H1 (cell line): ENCODE results near the gene MPRIP. TPM values are rescaled to one million over a fixed set of nuclear protein-coding genes. Genes with fewer than 3 reads are reported as not detected.

ENCODE experiments used
- CTCF ChIA-PET: fragments of 300-600 bp; sonication (Branson Sonifier 250); formaldehyde crosslinking; loops from one replicate; lab custom pipeline; 2021; ENCODE audit not compliant: partially characterized antibody; lab: Charles Lee
- POLR2A ChIA-PET: fragments of 300-600 bp; sonication (Branson Sonifier 250); formaldehyde crosslinking; loops from one replicate; lab custom pipeline; 2021; ENCODE audit warnings: inconsistent platforms; ENCODE audit not compliant: partially characterized antibody; lab: Charles Lee
- DNase-seq, 2 experiments: peaks; one replicate each; pipeline versions ENCODE4 v3.0.0 to v3.0.0-alpha.2; 2010 to 2022; ENCODE audit warnings: low spot score in 2 of 2, low read depth in 1 of 2, mixed read lengths in 1 of 2
- FAIRE-seq: peaks from 2 replicates; lab custom pipeline; 2011; peaks lifted over from hg19 to GRCh38; lab: Jason Lieb, UNC
- H2AFZ ChIP-seq: 2 replicates; pipeline ENCODE4 v1.8.1; 2012; ENCODE audit warnings: low read length, inconsistent platforms
- H2AK5ac ChIP-seq: 2 replicates; pipeline ENCODE4 v1.6.1; 2013; ENCODE audit warnings: low read depth, low read length
- H2BK120ac ChIP-seq: replicated peaks from 2 replicates; pipeline ENCODE3; 2013; ENCODE audit warnings: low read depth, low read length, inconsistent platforms
- H2BK12ac ChIP-seq: 2 replicates; pipeline ENCODE4 v1.6.1; 2013; ENCODE audit warnings: low read depth, low read length
- H2BK15ac ChIP-seq: 2 replicates; pipeline ENCODE4 v1.6.1; 2013; ENCODE audit warnings: low read length
- H2BK20ac ChIP-seq: 2 replicates; pipeline ENCODE4 v1.6.1; 2013; ENCODE audit warnings: low read length
- H2BK5ac ChIP-seq: 2 replicates; pipeline ENCODE4 v1.6.1; 2013; ENCODE audit warnings: low read depth, low read length
- H3K14ac ChIP-seq: 2 replicates; pipeline ENCODE4 v1.6.1; 2013; ENCODE audit warnings: inconsistent platforms; ENCODE audit not compliant: insufficient read length
- H3K18ac ChIP-seq: 2 replicates; pipeline ENCODE4 v1.6.1; 2013; ENCODE audit warnings: low read length; ENCODE audit errors: extremely low read depth
- H3K23ac ChIP-seq: 2 replicates; pipeline ENCODE4 v1.6.1; 2013; ENCODE audit warnings: inconsistent platforms; ENCODE audit not compliant: insufficient read length
- H3K23me2 ChIP-seq: 2 replicates; pipeline ENCODE4 v1.6.1; 2013; ENCODE audit warnings: low read depth, low read length
- H3K27ac ChIP-seq: 2 replicates; pipeline ENCODE4 v1.6.1; 2011; ENCODE audit warnings: low read depth, low read length, inconsistent platforms
- H3K27me3 ChIP-seq, 4 experiments: replicated peaks in 1 of 4; 1 replicate in 1 of 4; 2 replicates in 3 of 4; pipeline versions ENCODE4 v1.6.1 to v1.8.1; 2011 to 2013; ENCODE audit warnings: low read length in 3 of 4, mild to moderate bottlenecking in 3 of 4, inconsistent platforms in 2 of 4, mixed read lengths in 2 of 4, moderate library complexity in 1 of 4; ENCODE audit not compliant: control insufficient read depth in 3 of 4, insufficient read depth in 3 of 4; ENCODE audit errors: extremely low read depth in 1 of 4
- H3K36me3 ChIP-seq, 4 experiments: 2 replicates each; pipeline versions ENCODE4 v1.6.1 to v1.8.1; 2011 to 2013; ENCODE audit warnings: mild to moderate bottlenecking in 4 of 4, low read length in 3 of 4, moderate library complexity in 2 of 4, control low read depth in 1 of 4, inconsistent platforms in 1 of 4; ENCODE audit not compliant: insufficient read depth in 4 of 4, control insufficient read depth in 2 of 4
- H3K4ac ChIP-seq: replicated peaks from 2 replicates; pipeline ENCODE3; 2013; ENCODE audit warnings: low read length, low read depth, mixed read lengths, inconsistent platforms; ENCODE audit not compliant: insufficient read length
- H3K4me1 ChIP-seq, 4 experiments: replicated peaks in 1 of 4; 1 replicate in 1 of 4; 2 replicates in 3 of 4; pipeline versions ENCODE4 v1.6.1 to v1.8.1; 2011 to 2013; ENCODE audit warnings: low read length in 3 of 4, inconsistent platforms in 2 of 4, mixed read lengths in 1 of 4; ENCODE audit not compliant: insufficient read depth in 4 of 4, control insufficient read depth in 3 of 4
- H3K4me2 ChIP-seq, 2 experiments: 2 replicates each; pipeline versions ENCODE4 v1.6.1 to v1.8.1; 2011 to 2013; ENCODE audit warnings: low read depth in 2 of 2, low read length in 2 of 2, control low read depth in 1 of 2, inconsistent platforms in 1 of 2, mild to moderate bottlenecking in 1 of 2; ENCODE audit not compliant: insufficient read depth in 1 of 2
- H3K4me3 ChIP-seq, 4 experiments: fragments of 200-600, 300-600 bp in 1 of 4; sonication (generic), shearing (Covaris generic), sonication (Bioruptor Twin) in 1 of 4; 2 replicates each; pipeline versions ENCODE4 v1.5.1 to v1.8.1; 2011 to 2016; ENCODE audit warnings: low read length in 4 of 4, low read depth in 3 of 4, control low read depth in 2 of 4, inconsistent platforms in 2 of 4, mild to moderate bottlenecking in 2 of 4, mixed read lengths in 1 of 4, moderate library complexity in 1 of 4; ENCODE audit not compliant: insufficient read depth in 2 of 4; ENCODE audit errors: extremely low read depth in 1 of 4
- H3K56ac ChIP-seq: replicated peaks from 2 replicates; pipeline ENCODE3; 2013; ENCODE audit warnings: low read depth, mild to moderate bottlenecking, mixed read lengths, low read length, inconsistent platforms; ENCODE audit not compliant: insufficient read length
- H3K79me1 ChIP-seq: 2 replicates; pipeline ENCODE4 v1.6.1; 2013; ENCODE audit warnings: low read depth, low read length, control low read depth
- H3K79me2 ChIP-seq, 2 experiments: 2 replicates each; pipeline versions ENCODE4 v1.6.1 to v1.8.1; 2012 to 2013; ENCODE audit warnings: low read length in 2 of 2, mild to moderate bottlenecking in 2 of 2, inconsistent platforms in 1 of 2; ENCODE audit not compliant: insufficient read depth in 2 of 2, control insufficient read depth in 1 of 2
- H3K9ac ChIP-seq, 4 experiments: replicated peaks in 1 of 4; 1 replicate in 1 of 4; 2 replicates in 3 of 4; pipeline versions ENCODE4 v1.6.1 to v1.8.1; 2011 to 2013; ENCODE audit warnings: low read depth in 3 of 4, low read length in 3 of 4, control low read depth in 2 of 4, mild to moderate bottlenecking in 2 of 4, moderate library complexity in 2 of 4, inconsistent platforms in 1 of 4; ENCODE audit errors: extremely low read depth in 1 of 4
- H3K9me3 ChIP-seq, 2 experiments: 2 replicates each; pipeline versions ENCODE4 v1.6.1 to v1.8.1; 2012 to 2013; ENCODE audit warnings: mild to moderate bottlenecking in 2 of 2, moderate library complexity in 2 of 2, control low read depth in 1 of 2, inconsistent platforms in 1 of 2, low read depth in 1 of 2, low read length in 1 of 2, mixed read lengths in 1 of 2; ENCODE audit not compliant: insufficient read depth in 2 of 2
- H4K20me1 ChIP-seq, 2 experiments: replicated peaks in 1 of 2; 2 replicates each; pipeline versions ENCODE3 to v1.8.1; 2011 to 2013; ENCODE audit warnings: inconsistent platforms in 2 of 2, low read length in 2 of 2, mild to moderate bottlenecking in 1 of 2; ENCODE audit not compliant: insufficient read depth in 2 of 2, control insufficient read depth in 1 of 2
- H4K5ac ChIP-seq: 2 replicates; pipeline ENCODE4 v1.6.1; 2013; ENCODE audit warnings: low read length, low read depth, mixed read lengths, inconsistent platforms; ENCODE audit not compliant: insufficient read length
- H4K8ac ChIP-seq: 2 replicates; pipeline ENCODE4 v1.8.0; 2013; ENCODE audit warnings: mild to moderate bottlenecking, moderate library complexity, low read length, inconsistent platforms; ENCODE audit not compliant: insufficient read depth; ENCODE audit errors: extremely low read depth
- H4K91ac ChIP-seq: replicated peaks from 2 replicates; pipeline ENCODE3; 2013; ENCODE audit warnings: low read length, mixed read lengths, inconsistent platforms; ENCODE audit not compliant: insufficient read length
- ASH2L ChIP-seq: fragments of 200-600, 300-600 bp; sonication (generic); IDR thresholded peaks from one replicate; pipeline ENCODE4 v1.7.1; 2017; ENCODE audit warnings: low read length
- CTBP2 ChIP-seq: IDR thresholded peaks from 2 replicates; pipeline ENCODE4 v1.7.0; 2011; ENCODE audit warnings: borderline replicate concordance, mild to moderate bottlenecking, moderate library complexity, mixed read lengths, low read length; ENCODE audit not compliant: insufficient read depth, insufficient read length
- HDAC2 ChIP-seq, 2 experiments: fragments of 300-600 bp in 1 of 2; sonication (generic) in 1 of 2; IDR thresholded peaks; 2 replicates each; pipeline ENCODE4 v1.6.1; 2011 to 2012; ENCODE audit warnings: low read depth in 2 of 2, low read length in 2 of 2, mild to moderate bottlenecking in 2 of 2, moderate library complexity in 2 of 2, borderline replicate concordance in 1 of 2, inconsistent platforms in 1 of 2
- MAFK ChIP-seq: IDR thresholded peaks from 2 replicates; pipeline ENCODE4 v1.6.1; 2012; ENCODE audit warnings: low read depth, mild to moderate bottlenecking, improper control_type of control experiment, low read length
- NANOG ChIP-seq: IDR thresholded peaks from 2 replicates; pipeline ENCODE4 v1.6.1; 2011; ENCODE audit warnings: low read length, low read depth, mild to moderate bottlenecking, inconsistent platforms; ENCODE audit not compliant: insufficient read depth, poor library complexity, severe bottlenecking
- SAP30 ChIP-seq: fragments of 300-600 bp; sonication (generic); IDR thresholded peaks from 2 replicates; pipeline ENCODE4 v1.7.1; 2012; ENCODE audit warnings: low read length, moderate library complexity, mild to moderate bottlenecking, inconsistent platforms; ENCODE audit not compliant: insufficient read depth, insufficient replicate concordance
- WGBS, 2 experiments: shearing (Covaris generic) in 1 of 2; methylation state at CpG; one replicate each; pipeline versions ENCODE4 v1.1.6 to v1.1.7; 2013 to 2015; ENCODE audit warnings: low lambda C conversion rate in 2 of 2, mixed read lengths in 2 of 2, inconsistent platforms in 1 of 2, low coverage in 1 of 2, missing lambda C conversion rate in 1 of 2; ENCODE audit not compliant: insufficient replicate concordance in 2 of 2, insufficient coverage in 1 of 2, insufficient read length in 1 of 2; ENCODE audit errors: extremely low coverage in 1 of 2, missing lambda C conversion rate in 1 of 2; 5-methylcytosine and 5-hydroxymethylcytosine counted together
- polyA plus RNA-seq, 7 experiments: library from polyadenylated mRNA; depleted of rRNA in 3 of 7; stranded (reverse) in 5 of 7; unstranded in 2 of 7; fragments of >200 nt in 5 of 7; fragments of 200-250 nt in 2 of 7; gene quantifications; 1 replicate in 5 of 7; 2 replicates in 1 of 7; 4 replicates in 1 of 7; pipeline versions ENCODE4 v1.2.1 to v1.2.3, GENCODE V29; 2011 to 2013; ENCODE audit warnings: missing spikeins in 2 of 7, mixed read lengths in 2 of 7
- total RNA-seq: library from RNA; stranded (reverse); fragmentation: NEBNext Ultra II Directional; extraction: Animal tissue kit (Norgen Biotek cat#: 25700); gene quantifications from 2 replicates; pipeline ENCODE4 v1.2.1, GENCODE V29; 2021
- TF ChIP-seq, protein P1 (sequence below): IDR thresholded peaks from 2 replicates; pipeline ENCODE4 v1.6.1; 2011; ENCODE audit warnings: low read length, improper control_type of control experiment
- TF ChIP-seq, protein P2 (sequence below), 3 experiments: IDR thresholded peaks; 1 replicate in 2 of 3; 2 replicates in 1 of 3; pipeline versions ENCODE4 v1.5.1 to v1.6.1; 2011; ENCODE audit warnings: low read length in 3 of 3, mild to moderate bottlenecking in 3 of 3, inconsistent platforms in 2 of 3, low read depth in 1 of 3, moderate library complexity in 1 of 3; ENCODE audit not compliant: insufficient read depth in 1 of 3; ENCODE audit errors: control extremely low read depth in 1 of 3
- TF ChIP-seq, protein P3 (sequence below): IDR thresholded peaks from 2 replicates; pipeline ENCODE4 v1.6.1; 2012; ENCODE audit warnings: inconsistent platforms

MPRIP gene
- total and polyA plus RNA-seq, 2 of the 8 experiments (the other 6 are each of a cell fraction or from before 2014, with no cell fraction given): 48.6 to 146 TPM

DNA sequence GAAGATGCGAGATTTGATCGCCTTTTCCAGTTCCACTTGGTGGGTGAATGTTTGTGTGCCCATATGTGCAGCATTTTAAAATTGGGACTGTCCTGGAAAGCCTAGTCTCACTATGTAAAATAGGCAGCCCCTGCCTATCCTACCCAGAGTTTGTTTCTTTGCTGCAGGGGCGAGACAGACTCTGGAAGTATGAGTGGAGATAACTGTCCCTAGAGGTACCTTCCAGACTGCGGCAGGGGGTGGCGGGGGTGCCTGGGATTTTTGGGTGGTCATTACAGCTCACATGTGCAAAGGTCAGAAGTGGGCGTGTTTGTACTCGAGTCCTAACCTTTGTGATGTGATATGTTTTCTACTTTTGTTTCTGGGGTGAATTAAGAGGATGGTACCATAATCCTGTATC lies 36.6 kb downstream of the MPRIP start:
- H3K9me3 ChIP-seq: no peaks in the 10 kb centered on the region
- H3K56ac ChIP-seq: no peak overlapping the region
- no peak overlapping the region for H4K5ac ChIP-seq
- no peak overlapping the region for H3K27ac ChIP-seq
- no peak overlapping the region for H3K4me3 ChIP-seq
- H2BK15ac ChIP-seq: no peak overlapping the region
- H2AK5ac ChIP-seq: no peak overlapping the region
- H3K14ac ChIP-seq: no peak overlapping the region
- no peak overlapping the region for H4K8ac ChIP-seq
- H3K79me2 ChIP-seq: peaks cover 0 to 23% of the 10 kb centered on the region in 2 experiments; a peak in 1 of 4 replicates
- no peak overlapping the region for H2AFZ ChIP-seq
- POLR2A ChIA-PET: no interaction called here
- H2BK5ac ChIP-seq: no peak overlapping the region
- H3K27me3 ChIP-seq: no peaks in the 10 kb centered on the region
- H3K4me1 ChIP-seq: no peaks in the 10 kb centered on the region
- 92% methylated on average over 7 of the region's 7 CpGs; no CpG with 5 or more reads in 1 of the 2 experiments for WGBS, 2 experiments
- H3K4me2 ChIP-seq: no peak overlapping the region
- H3K4ac ChIP-seq: no peak overlapping the region
- FAIRE-seq (no peak), DNase-seq (no peak)
- no peak overlapping the region for H3K23ac ChIP-seq
- H4K91ac ChIP-seq: no peak overlapping the region
- no peak overlapping the region for H2BK12ac ChIP-seq
- H3K23me2 ChIP-seq: no peaks in the 10 kb centered on the region
- CTCF ChIA-PET: interaction anchor here (1.9 to 2.1 kb wide), 2 partner anchors 11 to 42 kb away, joined by 5 to 6 read pairs; no protein-coding TSS in a partner anchor
- H2BK120ac ChIP-seq: no peak overlapping the region
- H3K79me1 ChIP-seq: peaks cover 14% of the 10 kb centered on the region
- no peak overlapping the region for H2BK20ac ChIP-seq
- no peak overlapping the region for H3K18ac ChIP-seq
- H3K36me3 ChIP-seq: peaks cover 0 to 11% (median 2%) of the 10 kb centered on the region in 4 experiments; a peak in 2 of 8 replicates
- H4K20me1 ChIP-seq: peaks cover 6 to 14% of the 10 kb centered on the region in 2 experiments
- no peak overlapping the region for H3K9ac ChIP-seq
- no peak for TF ChIP-seq HDAC2 (IDR thresholded peaks at IDR 0.05; ENCODE audit: borderline replicate concordance in 1 of 2, low read depth in 2 of 2, low read length in 2 of 2)
- no peak for TF ChIP-seq ASH2L
- TF ChIP-seq, protein P1, sequence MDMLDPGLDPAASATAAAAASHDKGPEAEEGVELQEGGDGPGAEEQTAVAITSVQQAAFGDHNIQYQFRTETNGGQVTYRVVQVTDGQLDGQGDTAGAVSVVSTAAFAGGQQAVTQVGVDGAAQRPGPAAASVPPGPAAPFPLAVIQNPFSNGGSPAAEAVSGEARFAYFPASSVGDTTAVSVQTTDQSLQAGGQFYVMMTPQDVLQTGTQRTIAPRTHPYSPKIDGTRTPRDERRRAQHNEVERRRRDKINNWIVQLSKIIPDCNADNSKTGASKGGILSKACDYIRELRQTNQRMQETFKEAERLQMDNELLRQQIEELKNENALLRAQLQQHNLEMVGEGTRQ: no peak
- TF ChIP-seq NANOG: no peak
- TF ChIP-seq, protein P2, sequence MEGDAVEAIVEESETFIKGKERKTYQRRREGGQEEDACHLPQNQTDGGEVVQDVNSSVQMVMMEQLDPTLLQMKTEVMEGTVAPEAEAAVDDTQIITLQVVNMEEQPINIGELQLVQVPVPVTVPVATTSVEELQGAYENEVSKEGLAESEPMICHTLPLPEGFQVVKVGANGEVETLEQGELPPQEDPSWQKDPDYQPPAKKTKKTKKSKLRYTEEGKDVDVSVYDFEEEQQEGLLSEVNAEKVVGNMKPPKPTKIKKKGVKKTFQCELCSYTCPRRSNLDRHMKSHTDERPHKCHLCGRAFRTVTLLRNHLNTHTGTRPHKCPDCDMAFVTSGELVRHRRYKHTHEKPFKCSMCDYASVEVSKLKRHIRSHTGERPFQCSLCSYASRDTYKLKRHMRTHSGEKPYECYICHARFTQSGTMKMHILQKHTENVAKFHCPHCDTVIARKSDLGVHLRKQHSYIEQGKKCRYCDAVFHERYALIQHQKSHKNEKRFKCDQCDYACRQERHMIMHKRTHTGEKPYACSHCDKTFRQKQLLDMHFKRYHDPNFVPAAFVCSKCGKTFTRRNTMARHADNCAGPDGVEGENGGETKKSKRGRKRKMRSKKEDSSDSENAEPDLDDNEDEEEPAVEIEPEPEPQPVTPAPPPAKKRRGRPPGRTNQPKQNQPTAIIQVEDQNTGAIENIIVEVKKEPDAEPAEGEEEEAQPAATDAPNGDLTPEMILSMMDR (IDR thresholded peaks at IDR 0.05; ENCODE audit: control extremely low read depth in 1 of 3, insufficient read depth in 1 of 3, low read depth in 1 of 3, low read length in 3 of 3): no peak
- TF ChIP-seq, protein P3, sequence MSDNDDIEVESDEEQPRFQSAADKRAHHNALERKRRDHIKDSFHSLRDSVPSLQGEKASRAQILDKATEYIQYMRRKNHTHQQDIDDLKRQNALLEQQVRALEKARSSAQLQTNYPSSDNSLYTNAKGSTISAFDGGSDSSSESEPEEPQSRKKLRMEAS: no peak
- no peak for TF ChIP-seq MAFK
- TF ChIP-seq SAP30: no peak
- no peak for TF ChIP-seq CTBP2
